SH-SY5Y (cell line): ENCODE results near the gene MAN2B2.

Source experiments
- GATA2 ChIP-seq: IDR thresholded peaks from 2 replicates; pipeline ENCODE4 v1.6.1; 2011; ENCODE audit warnings: mild to moderate bottlenecking, low read depth, low read length
- GATA3 ChIP-seq: IDR thresholded peaks from 2 replicates; pipeline ENCODE4 v1.6.1; 2011; ENCODE audit warnings: low read depth, mild to moderate bottlenecking, low read length, moderate library complexity

DNA sequence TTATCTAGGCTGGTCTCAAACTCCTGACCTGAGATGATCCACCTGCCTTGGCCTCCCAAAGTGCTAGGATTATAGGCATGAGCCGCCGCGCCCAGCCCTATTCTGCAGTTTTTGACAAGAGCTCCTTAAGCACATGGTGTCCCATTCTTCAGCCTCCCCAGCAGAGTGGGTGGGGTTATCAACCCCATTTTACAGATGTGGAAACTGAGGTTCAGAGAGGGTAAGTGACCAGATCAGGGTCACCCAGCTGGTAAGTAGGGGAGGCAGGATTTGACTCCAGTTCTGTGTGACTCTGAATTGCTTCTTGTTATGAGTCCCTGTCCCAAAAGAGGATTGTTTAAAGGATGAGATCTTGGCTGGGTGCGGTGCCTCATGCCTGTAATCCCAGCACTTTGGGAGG, 14.5 kb downstream of the MAN2B2 start:
- TF ChIP-seq GATA2 (no peak), GATA3 (no peak)
